ENCODE data around the gene IQCN. TPM values are rescaled to one million over a fixed set of nuclear protein-coding genes. Genes with fewer than 3 reads are reported as not detected.

Gene IQCN
- polyA plus RNA-seq, 1 donor (not counting 4 experiments of a cell fraction or from before 2014, with no cell fraction given) = not detected

- Histone ChIP-seq H3K27ac (ENCODE audit: control insufficient read depth, insufficient read depth, low read length) (no peak overlapping the region), H3K79me2 (ENCODE audit: control insufficient read depth, insufficient read depth, low read length) (no peaks in the 10 kb centered on the region), H3K4me2 (ENCODE audit: control insufficient read depth, extremely low read depth, insufficient read depth, low read depth, low read length) (no peak overlapping the region), H3K9me3 (ENCODE audit: control insufficient read depth, low read depth, low read length) (no peaks in the 10 kb centered on the region), H3K4me3 (ENCODE audit: control insufficient read depth in 2 of 3, extremely low read depth in 1 of 3, insufficient read depth in 2 of 3, low read depth in 1 of 3, low read length in 3 of 3) (no peak overlapping the region), H3K9me1 (ENCODE audit: control insufficient read depth, extremely low read depth, insufficient read depth, low read length) (no peaks in the 10 kb centered on the region), H3K36me3 (ENCODE audit: control insufficient read depth in 2 of 2, extremely low read depth in 1 of 2, insufficient read depth in 2 of 2, low read length in 2 of 2) (no peaks in the 10 kb centered on the region), H3K9ac (ENCODE audit: control insufficient read depth, extremely low read depth, insufficient read depth, low read length) (no peak overlapping the region), H2AFZ (ENCODE audit: control insufficient read depth, low read length) (no peak overlapping the region), H3K4me1 (ENCODE audit: control insufficient read depth, extremely low read depth, insufficient read depth, low read length) (peaks cover 16% of the 10 kb centered on the region), H3K27me3 (ENCODE audit: control insufficient read depth, extremely low read depth, insufficient read depth, low read length) (no peaks in the 10 kb centered on the region), H4K20me1 (ENCODE audit: control insufficient read depth, extremely low read depth, insufficient read depth, low read length) (no peaks in the 10 kb centered on the region)
- DNase-seq (ENCODE audit: low read depth, low spot score) (no peak), FAIRE-seq (no peak)
- TF ChIP-seq EZH2 (IDR thresholded peaks at IDR 0.05; ENCODE audit: low read length) (no peak), CTCF (optimal IDR thresholded peaks at IDR 0.05 in 1 of 3, IDR thresholded peaks at IDR 0.05 in 1 of 3, conservative IDR thresholded peaks at IDR 0.05 in 1 of 3; ENCODE audit: extremely low read depth in 1 of 3, insufficient read depth in 2 of 3, low read length in 3 of 3) (no peak)
- dilution Hi-C loops (cut with MboI; ENCODE audit: extremely low pct_ligation_motif_present, low sequenced_read_pairs) = no loop called here
These were observed 16.2 kb upstream of the IQCN start for GRCh38 chr19:18290302-18291018.

DNA sequence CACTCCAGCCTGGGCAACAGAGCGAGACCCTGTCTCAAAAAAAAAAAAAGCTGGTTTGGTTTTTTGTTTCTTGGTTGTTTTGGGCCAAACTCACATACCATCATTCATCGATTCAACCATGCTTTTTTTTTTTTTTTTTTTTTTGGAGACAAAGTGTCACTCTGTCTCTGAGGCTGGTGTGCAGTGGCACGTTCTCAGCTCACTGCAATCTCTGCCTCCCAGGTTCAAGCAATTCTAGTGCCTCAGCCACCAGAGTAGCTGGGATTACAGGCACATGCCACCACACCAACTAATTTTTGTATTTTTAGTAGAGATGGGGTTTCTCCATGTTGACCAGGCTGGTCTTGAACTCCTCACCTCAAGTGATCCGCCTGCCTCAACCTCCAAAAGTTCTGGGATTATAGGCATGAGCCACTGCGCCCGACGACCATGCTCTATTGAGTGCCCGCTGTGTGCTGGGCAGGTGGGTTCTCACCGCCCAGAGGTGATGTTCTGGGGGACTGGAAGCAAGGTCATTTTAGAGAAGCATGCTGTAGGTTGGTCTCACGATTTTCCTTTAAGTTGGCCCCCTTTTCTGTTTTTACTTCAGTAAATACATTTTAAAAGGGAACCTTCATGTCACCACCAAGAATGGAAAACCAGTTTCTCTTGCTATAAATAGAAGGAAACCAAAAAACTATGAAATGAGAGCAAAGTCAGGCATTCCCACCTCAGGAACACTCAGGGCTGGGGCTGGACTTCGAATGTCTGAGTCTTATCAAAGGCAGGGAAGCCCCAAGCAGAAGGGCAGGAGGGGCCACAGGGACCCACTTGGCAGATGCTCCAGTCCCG lies 15.4 kb upstream of the IQCN start:
- dilution Hi-C loops (cut with MboI; ENCODE audit: extremely low pct_ligation_motif_present, low sequenced_read_pairs) = no loop called here
- Histone ChIP-seq H3K36me3 (ENCODE audit: control insufficient read depth in 2 of 2, extremely low read depth in 1 of 2, insufficient read depth in 2 of 2, low read length in 2 of 2) (no peaks in the 10 kb centered on the region), H3K79me2 (ENCODE audit: control insufficient read depth, insufficient read depth, low read length) (no peaks in the 10 kb centered on the region), H3K9me3 (ENCODE audit: control insufficient read depth, low read depth, low read length) (no peaks in the 10 kb centered on the region), H3K27ac (ENCODE audit: control insufficient read depth, insufficient read depth, low read length) (no peak overlapping the region), H3K4me1 (ENCODE audit: control insufficient read depth, extremely low read depth, insufficient read depth, low read length) (peaks cover 16% of the 10 kb centered on the region), H3K4me2 (ENCODE audit: control insufficient read depth, extremely low read depth, insufficient read depth, low read depth, low read length) (no peak overlapping the region), H2AFZ (ENCODE audit: control insufficient read depth, low read length) (no peak overlapping the region), H3K4me3 (ENCODE audit: control insufficient read depth in 2 of 3, extremely low read depth in 1 of 3, insufficient read depth in 2 of 3, low read depth in 1 of 3, low read length in 3 of 3) (no peak overlapping the region), H3K9me1 (ENCODE audit: control insufficient read depth, extremely low read depth, insufficient read depth, low read length) (no peaks in the 10 kb centered on the region), H3K9ac (ENCODE audit: control insufficient read depth, extremely low read depth, insufficient read depth, low read length) (no peak overlapping the region), H4K20me1 (ENCODE audit: control insufficient read depth, extremely low read depth, insufficient read depth, low read length) (no peaks in the 10 kb centered on the region), H3K27me3 (ENCODE audit: control insufficient read depth, extremely low read depth, insufficient read depth, low read length) (no peaks in the 10 kb centered on the region)
- FAIRE-seq (no peak), DNase-seq (ENCODE audit: low read depth, low spot score) (no peak)
- TF ChIP-seq CTCF (optimal IDR thresholded peaks at IDR 0.05 in 1 of 3, IDR thresholded peaks at IDR 0.05 in 1 of 3, conservative IDR thresholded peaks at IDR 0.05 in 1 of 3; ENCODE audit: extremely low read depth in 1 of 3, insufficient read depth in 2 of 3, low read length in 3 of 3) = no peak
- TF ChIP-seq EZH2 (IDR thresholded peaks at IDR 0.05; ENCODE audit: low read length) = no peak
